DMS53 treated with DMSO at 0.1 percent for 48 hours (cell line): ENCODE data around the gene RAMAC.
"Not testable (repeated sequence)": the region's sequence is repeated elsewhere in the genome, so short reads cannot be mapped to it uniquely, and the experiment has no call there.

Experiments used
- DNase-seq: peaks from one replicate; lab custom pipeline; 2025; ENCODE audit not compliant: unreplicated experiment; lab: John Stamatoyannopoulos, UW

RAMAC gene

GRCh38 chr15:83012076-83012426 is 26.0 kb downstream of the RAMAC start:
- DNase-seq = no peak

GRCh38 chr15:83012636-83013035 is 26.6 kb downstream of the RAMAC start:
- DNase-seq = no peak

- no peak for DNase-seq
These were observed 28.2 kb downstream of the RAMAC start for GRCh38 chr15:83014205-83014653.

GRCh38 chr15:83015361-83015760 is 29.4 kb downstream of the RAMAC start:
- DNase-seq = no peak

GRCh38 chr15:83016906-83017305 is 30.9 kb downstream of the RAMAC start:
- no peak for DNase-seq

GRCh38 chr15:83018436-83018835 is 32.4 kb downstream of the RAMAC start:
- no peak for DNase-seq

- DNase-seq = no peak
These were observed 44.0 kb downstream of the RAMAC start for GRCh38 chr15:83030021-83030420.

- DNase-seq = not testable (repeated sequence)
These were observed 45.2 kb downstream of the RAMAC start for GRCh38 chr15:83031234-83031633.

GRCh38 chr15:83036253-83036652 is 50.2 kb downstream of the RAMAC start:
- no peak for DNase-seq

- no peak for DNase-seq
These were observed 53.2 kb downstream of the RAMAC start for GRCh38 chr15:83039206-83039605.
